Measurements from ENCODE around the gene RPH3AL. TPM values are rescaled to one million over a fixed set of nuclear protein-coding genes. Genes with fewer than 3 reads are reported as not detected.

Gene RPH3AL
- polyA plus RNA-seq, 3 donors, result 0.71 to 1.9 (median 1.5) TPM

DNA sequence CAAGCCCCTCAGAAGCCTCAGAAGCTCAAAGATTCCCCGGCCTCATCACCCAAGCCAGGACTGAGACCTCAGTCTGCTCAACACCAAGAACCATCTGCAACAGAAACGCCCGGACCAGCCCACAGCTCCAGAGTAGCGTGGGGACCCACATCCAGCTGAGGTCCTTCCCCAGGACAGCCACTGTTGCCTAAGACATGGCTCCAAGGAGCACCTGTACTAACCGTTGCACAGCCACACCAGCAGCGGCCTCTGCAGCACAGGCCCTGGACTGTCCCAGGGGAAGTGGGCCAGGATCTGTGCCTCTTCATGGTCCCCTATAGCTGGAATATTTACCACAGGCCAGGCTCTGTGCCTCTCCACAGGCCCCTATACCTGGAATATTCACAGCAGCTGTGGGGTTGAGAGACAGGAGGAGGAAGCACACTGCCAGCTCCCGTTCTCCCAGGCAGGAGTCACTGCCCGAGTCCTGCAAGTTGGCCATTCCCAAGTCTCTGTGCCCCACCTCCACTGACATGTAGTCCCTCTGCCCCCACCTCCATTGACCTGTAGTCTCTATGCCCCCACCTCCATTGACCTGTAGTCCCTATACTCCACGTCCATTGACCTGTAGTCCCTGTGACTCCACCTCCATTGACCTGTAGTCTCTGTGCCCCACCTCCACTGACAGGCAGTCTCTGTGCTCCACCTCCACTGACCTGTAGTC lies 38.5 kb downstream of the RPH3AL start:
- H3K4me3 Mint-ChIP-seq, result no peak overlapping the region
- WGBS (ENCODE audit: insufficient coverage), result 85% methylated on average over 8 of the region's 9 CpGs
- H3K36me3 ChIP-seq (replicated peaks in 1 of 2; ENCODE audit: control insufficient read depth in 1 of 2, insufficient read depth in 2 of 2, low read length in 2 of 2), result no peaks in the 10 kb centered on the region
- no peak overlapping the region for H3K9ac ChIP-seq (ENCODE audit: insufficient read depth, low read length, poor library complexity, severe bottlenecking)
- no peaks in the 10 kb centered on the region for H3K4me1 ChIP-seq (ENCODE audit: control insufficient read depth in 1 of 2, insufficient read depth in 2 of 2, low read length in 2 of 2)
- H3K4me3 ChIP-seq (replicated peaks in 1 of 3; ENCODE audit: low read depth in 2 of 3, low read length in 3 of 3), result no peak overlapping the region
- intact Hi-C loops (cut with micrococcal nuclease), result no loop called here
- TF ChIP-seq, protein P1, sequence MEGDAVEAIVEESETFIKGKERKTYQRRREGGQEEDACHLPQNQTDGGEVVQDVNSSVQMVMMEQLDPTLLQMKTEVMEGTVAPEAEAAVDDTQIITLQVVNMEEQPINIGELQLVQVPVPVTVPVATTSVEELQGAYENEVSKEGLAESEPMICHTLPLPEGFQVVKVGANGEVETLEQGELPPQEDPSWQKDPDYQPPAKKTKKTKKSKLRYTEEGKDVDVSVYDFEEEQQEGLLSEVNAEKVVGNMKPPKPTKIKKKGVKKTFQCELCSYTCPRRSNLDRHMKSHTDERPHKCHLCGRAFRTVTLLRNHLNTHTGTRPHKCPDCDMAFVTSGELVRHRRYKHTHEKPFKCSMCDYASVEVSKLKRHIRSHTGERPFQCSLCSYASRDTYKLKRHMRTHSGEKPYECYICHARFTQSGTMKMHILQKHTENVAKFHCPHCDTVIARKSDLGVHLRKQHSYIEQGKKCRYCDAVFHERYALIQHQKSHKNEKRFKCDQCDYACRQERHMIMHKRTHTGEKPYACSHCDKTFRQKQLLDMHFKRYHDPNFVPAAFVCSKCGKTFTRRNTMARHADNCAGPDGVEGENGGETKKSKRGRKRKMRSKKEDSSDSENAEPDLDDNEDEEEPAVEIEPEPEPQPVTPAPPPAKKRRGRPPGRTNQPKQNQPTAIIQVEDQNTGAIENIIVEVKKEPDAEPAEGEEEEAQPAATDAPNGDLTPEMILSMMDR (IDR thresholded peaks at IDR 0.05), result no peak
- peaks cover 11 to 25% of the 10 kb centered on the region in 2 donors for H3K9me3 ChIP-seq (replicated peaks in 1 of 2; ENCODE audit: control insufficient read depth in 1 of 2, insufficient read depth in 1 of 2, low read length in 2 of 2)
- H3K9me3 Mint-ChIP-seq, result peaks cover 20 to 44% (median 31%) of the 10 kb centered on the region in 7 donors
- H3K4me2 ChIP-seq (replicated peaks; ENCODE audit: extremely low read depth, low read length, poor library complexity, severe bottlenecking), result no peak overlapping the region
- H3K27me3 Mint-ChIP-seq (ENCODE audit: low read depth in 3 of 3), result peaks cover 0 to 6% (median 2%) of the 10 kb centered on the region in 3 donors
- DNase-seq, result no peak
- H3K27ac Mint-ChIP-seq, result peak overlapping the region in 1 of 7 donors; percentile 21
- no peaks in the 10 kb centered on the region for H3K27me3 ChIP-seq (ENCODE audit: control insufficient read depth in 2 of 2, insufficient read depth in 2 of 2, low read length in 2 of 2)
- no peaks in the 10 kb centered on the region for H3K36me3 Mint-ChIP-seq
- H3K27ac ChIP-seq (ENCODE audit: low read depth in 1 of 2, low read length in 2 of 2), result no peak overlapping the region
- no peak overlapping the region for H2AFZ ChIP-seq (ENCODE audit: insufficient read depth, low read depth, low read length, poor library complexity, severe bottlenecking)
- no peaks in the 10 kb centered on the region for H3K79me2 ChIP-seq (ENCODE audit: insufficient read depth, low read length)
- H4K20me1 ChIP-seq (ENCODE audit: insufficient read depth, low read length), result no peaks in the 10 kb centered on the region
- no peaks in the 10 kb centered on the region for H3K4me1 Mint-ChIP-seq

DNA sequence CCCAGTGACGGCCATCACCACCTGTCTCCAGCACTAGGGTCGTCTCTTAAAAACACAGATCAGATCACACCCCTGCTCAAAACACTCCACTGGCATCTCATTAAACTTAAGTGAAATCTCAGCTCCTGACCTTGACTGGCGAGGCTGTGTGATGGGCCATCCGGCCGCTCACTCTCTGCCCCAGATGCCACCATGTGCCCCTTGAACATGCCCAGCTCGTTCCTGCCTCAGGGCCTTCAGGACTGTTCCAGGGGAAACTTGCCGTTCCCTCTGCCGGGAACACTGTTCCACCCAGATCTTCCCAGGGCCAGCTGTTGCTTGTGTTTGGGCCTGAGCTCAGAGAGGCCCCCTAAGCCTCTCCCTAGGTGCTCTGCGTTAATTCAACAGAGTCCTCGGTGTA lies 39.4 kb downstream of the RPH3AL start:
- Histone ChIP-seq H4K20me1 (ENCODE audit: insufficient read depth, low read length) (no peaks in the 10 kb centered on the region), H3K9ac (ENCODE audit: insufficient read depth, low read length, poor library complexity, severe bottlenecking) (no peak overlapping the region), H3K9me3 (replicated peaks in 1 of 2; ENCODE audit: control insufficient read depth in 1 of 2, insufficient read depth in 1 of 2, low read length in 2 of 2) (peaks cover 11 to 25% of the 10 kb centered on the region in 2 donors), H3K4me1 (ENCODE audit: control insufficient read depth in 1 of 2, insufficient read depth in 2 of 2, low read length in 2 of 2) (no peaks in the 10 kb centered on the region), H3K27ac (ENCODE audit: low read depth in 1 of 2, low read length in 2 of 2) (no peak overlapping the region), H3K4me2 (replicated peaks; ENCODE audit: extremely low read depth, low read length, poor library complexity, severe bottlenecking) (no peak overlapping the region), H3K4me3 (replicated peaks in 1 of 3; ENCODE audit: low read depth in 2 of 3, low read length in 3 of 3) (no peak overlapping the region), H3K36me3 (replicated peaks in 1 of 2; ENCODE audit: control insufficient read depth in 1 of 2, insufficient read depth in 2 of 2, low read length in 2 of 2) (no peaks in the 10 kb centered on the region), H2AFZ (ENCODE audit: insufficient read depth, low read depth, low read length, poor library complexity, severe bottlenecking) (no peak overlapping the region), H3K79me2 (ENCODE audit: insufficient read depth, low read length) (no peaks in the 10 kb centered on the region), H3K27me3 (ENCODE audit: control insufficient read depth in 2 of 2, insufficient read depth in 2 of 2, low read length in 2 of 2) (no peaks in the 10 kb centered on the region)
- no peak for DNase-seq
- Mint-ChIP-seq H3K27ac (no peak overlapping the region), H3K4me3 (peak overlapping the region in 1 of 2 donors; percentile 33), H3K27me3 (ENCODE audit: low read depth in 3 of 3) (peaks cover 3 to 8% (median 7%) of the 10 kb centered on the region in 3 donors), H3K36me3 (no peaks in the 10 kb centered on the region), H3K4me1 (no peaks in the 10 kb centered on the region), H3K9me3 (peaks cover 20 to 37% (median 30%) of the 10 kb centered on the region in 7 donors)
- 91% methylated on average over 10 of the region's 10 CpGs for WGBS (ENCODE audit: insufficient coverage)
- TF ChIP-seq, protein P1 (IDR thresholded peaks at IDR 0.05), result no peak
- intact Hi-C loops (cut with micrococcal nuclease), result no loop called here
